WI38 (cell line): ENCODE data around the gene CARHSP1.
"Not testable (repeated sequence)": the region's sequence is repeated elsewhere in the genome, so short reads cannot be mapped to it uniquely, and the experiment has no call there.

Source experiments
- H3K4me3 ChIP-seq: 2 replicates; pipeline ENCODE4 v1.5.1; 2011; ENCODE audit warnings: low read depth, mild to moderate bottlenecking, control low read depth, low read length
- CTCF ChIP-seq: IDR thresholded peaks from 2 replicates; pipeline ENCODE4 v1.5.1; 2012; ENCODE audit warnings: low read depth, mild to moderate bottlenecking, control low read depth, low read length

The CARHSP1 gene

GRCh38 chr16:8868416-8869211, at the start of gene CARHSP1:
TSS of gene CARHSP1 (minus strand) at chr16:8869006. CDS start at chr16:8859328, 9,678 bp downstream.
- H3K4me3 ChIP-seq = peak within 1 kb of the TSS; percentile 86
- TF ChIP-seq CTCF = no peak

- H3K4me3 ChIP-seq = not testable (repeated sequence)
Observed at GRCh38 chr16:8917336-8917735, 48.5 kb upstream of the CARHSP1 start.

GRCh38 chr16:8916541-8917225, 47.9 kb upstream of the CARHSP1 start:
- no peak overlapping the region for H3K4me3 ChIP-seq
- no peak for TF ChIP-seq CTCF

GRCh38 chr16:8915722-8916301, 47.0 kb upstream of the CARHSP1 start:
- TF ChIP-seq CTCF = no peak
- no peak overlapping the region for H3K4me3 ChIP-seq

GRCh38 chr16:8914098-8914497, 45.3 kb upstream of the CARHSP1 start:
- no peak overlapping the region for H3K4me3 ChIP-seq
- TF ChIP-seq CTCF = no peak

GRCh38 chr16:8912793-8913192, 44.0 kb upstream of the CARHSP1 start:
- no peak overlapping the region for H3K4me3 ChIP-seq
- TF ChIP-seq CTCF = no peak

- TF ChIP-seq CTCF = no peak
- H3K4me3 ChIP-seq = no peak overlapping the region
Observed at GRCh38 chr16:8910811-8911210, 42.0 kb upstream of the CARHSP1 start.
